IgD-negative memory B cell (primary cell): ENCODE measurements around the gene GRM4. TPM values are rescaled to one million over a fixed set of nuclear protein-coding genes. Genes with fewer than 3 reads are reported as not detected.

Experiments
- H3K27ac Mint-ChIP-seq, 3 donors: one replicate each; pipeline ENCODE4 v1.8.0; 2020 to 2022; ENCODE audit warnings: mild to moderate bottlenecking in 3 of 3, mixed read lengths in 3 of 3, moderate library complexity in 1 of 3
- H3K27me3 Mint-ChIP-seq: one replicate; pipeline ENCODE4 v1.8.0; 2021; ENCODE audit warnings: mixed read lengths
- H3K36me3 Mint-ChIP-seq: one replicate; pipeline ENCODE4 v1.8.0; 2020; ENCODE audit warnings: mild to moderate bottlenecking, mixed read lengths
- H3K4me1 Mint-ChIP-seq, 3 donors: one replicate each; pipeline ENCODE4 v1.8.0; 2020 to 2022; ENCODE audit warnings: mixed read lengths in 3 of 3, mild to moderate bottlenecking in 1 of 3
- H3K4me3 Mint-ChIP-seq, 4 donors: one replicate each; pipeline ENCODE4 v1.8.0; 2020 to 2022; ENCODE audit warnings: mild to moderate bottlenecking in 4 of 4, mixed read lengths in 4 of 4, moderate library complexity in 3 of 4
- H3K9me3 Mint-ChIP-seq, 3 donors: one replicate each; pipeline ENCODE4 v1.8.0; 2020 to 2021; ENCODE audit warnings: mixed read lengths in 3 of 3, mild to moderate bottlenecking in 1 of 3
- polyA plus RNA-seq: library from polyadenylated mRNA; unstranded; fragments of 300-500 nt; fragmentation: Illumina TruSeq; gene quantifications from one replicate; pipeline ENCODE4 v1.2.3, GENCODE V29; 2021

Gene GRM4
- polyA plus RNA-seq, 1 donor from 2014 or later: not detected

DNA sequence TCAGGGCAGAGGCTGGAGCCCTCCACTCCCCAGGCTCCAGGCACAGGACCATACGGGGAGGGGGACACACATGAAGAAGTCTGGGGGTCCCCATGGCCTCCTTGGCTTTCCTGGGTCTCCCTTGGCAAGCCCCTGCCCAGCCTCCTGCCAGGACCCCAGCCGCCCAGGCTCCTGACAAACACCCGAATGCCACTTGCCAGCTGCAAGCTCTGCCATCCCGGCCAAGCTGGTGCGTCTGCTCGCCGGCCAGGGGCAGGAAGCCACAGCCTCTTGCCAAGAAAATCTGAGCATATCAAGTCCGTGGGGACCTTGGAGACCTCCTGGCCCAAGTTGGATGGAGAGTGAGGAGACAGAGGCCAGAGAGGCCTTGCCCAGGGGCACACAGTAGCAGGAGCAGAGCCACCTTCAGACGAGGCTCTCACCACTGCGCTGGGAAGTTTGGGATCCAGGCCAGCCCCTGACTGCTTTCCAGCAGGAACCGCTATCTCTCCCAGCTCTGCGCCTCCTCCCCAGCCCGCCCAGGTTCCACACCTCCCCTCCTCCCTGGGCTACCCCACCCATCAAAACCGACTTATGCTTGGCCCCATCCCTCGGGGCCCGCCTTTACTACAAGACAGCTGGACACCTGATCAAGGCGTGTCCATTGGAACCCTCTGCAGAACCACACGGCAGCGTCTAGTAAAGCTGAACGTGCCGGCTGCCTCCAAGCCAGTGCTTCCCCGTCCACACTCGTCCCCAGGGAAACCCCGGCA lies 80.2 kb downstream of the GRM4 start:
- peaks cover 13% of the 10 kb centered on the region for H3K27me3 Mint-ChIP-seq
- H3K36me3 Mint-ChIP-seq: no peaks in the 10 kb centered on the region

DNA sequence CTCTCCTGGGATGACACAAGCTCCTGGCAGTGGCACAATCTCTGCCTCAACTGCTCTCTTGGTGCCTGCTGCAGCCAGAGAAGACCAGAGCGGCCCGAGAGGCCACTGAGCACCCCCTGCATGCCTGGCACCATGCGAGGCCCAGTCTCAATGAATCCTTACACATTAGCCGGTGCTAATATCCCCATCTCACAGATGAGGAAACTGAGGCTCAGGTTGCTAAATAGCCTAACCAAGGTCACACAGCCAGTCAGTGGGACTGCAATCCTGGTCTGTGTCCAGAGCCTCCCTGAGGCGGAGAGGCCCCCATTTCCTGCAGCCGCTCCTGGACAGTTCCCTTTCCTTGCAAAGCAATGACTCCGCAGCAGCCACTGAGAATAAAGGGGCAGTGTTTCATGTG lies 81.2 kb downstream of the GRM4 start:
- Mint-ChIP-seq H3K9me3 (no peaks in the 10 kb centered on the region), H3K27ac (no peak overlapping the region), H3K27me3 (peaks cover 17% of the 10 kb centered on the region), H3K4me3 (no peak overlapping the region), H3K4me1 (no peaks in the 10 kb centered on the region), H3K36me3 (no peaks in the 10 kb centered on the region)

More for the DNA sequence above, 80.2 kb downstream of the GRM4 start:
- no peaks in the 10 kb centered on the region for H3K4me1 Mint-ChIP-seq
- H3K9me3 Mint-ChIP-seq: no peaks in the 10 kb centered on the region
- no peak overlapping the region for H3K4me3 Mint-ChIP-seq
- no peak overlapping the region for H3K27ac Mint-ChIP-seq

DNA sequence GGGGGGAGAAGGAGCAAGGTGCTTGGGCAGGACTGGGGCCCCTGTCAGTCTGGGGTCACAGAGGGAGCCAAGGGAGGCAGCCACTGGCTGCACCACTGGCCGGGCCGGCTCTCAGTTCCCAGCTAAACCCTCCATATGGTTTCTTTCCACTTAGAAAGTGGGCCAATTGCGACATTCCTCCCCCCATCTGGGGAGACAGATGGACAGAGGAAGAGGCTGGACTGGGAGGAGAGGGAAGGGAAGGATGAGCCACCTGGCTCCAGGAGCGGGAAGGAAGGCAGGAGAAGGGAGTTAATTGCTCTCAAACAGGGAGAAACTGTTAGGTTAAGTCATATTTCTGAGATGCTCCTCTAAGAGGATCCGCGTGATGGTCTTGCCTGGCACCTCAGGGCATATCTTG lies 82.2 kb downstream of the GRM4 start:
- H3K9me3 Mint-ChIP-seq: no peaks in the 10 kb centered on the region
- H3K4me3 Mint-ChIP-seq: no peak overlapping the region
- H3K27ac Mint-ChIP-seq: peak overlapping the region in 1 of 3 donors; percentile 39
- H3K36me3 Mint-ChIP-seq: no peaks in the 10 kb centered on the region
- peaks cover 17% of the 10 kb centered on the region for H3K27me3 Mint-ChIP-seq
- H3K4me1 Mint-ChIP-seq: no peaks in the 10 kb centered on the region

DNA sequence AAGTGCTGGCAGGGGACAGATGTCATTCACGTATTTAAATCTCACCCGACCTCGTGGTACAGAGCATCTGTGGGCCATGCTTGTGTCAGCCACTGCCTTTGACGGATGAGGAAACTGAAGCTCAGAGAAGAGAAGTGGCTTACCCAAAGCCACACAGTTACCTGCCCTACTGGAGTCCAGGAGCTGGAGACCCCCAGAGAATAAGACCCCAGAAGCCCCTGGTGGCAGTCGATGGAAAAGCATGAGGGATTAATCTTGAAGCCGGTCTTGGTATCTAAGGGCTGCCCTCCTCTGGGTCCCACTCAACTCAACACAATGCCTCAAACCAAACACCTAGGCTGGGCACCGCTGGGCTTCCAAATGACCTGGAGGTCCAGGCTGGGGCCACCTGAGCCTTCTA lies 83.1 kb downstream of the GRM4 start:
- Mint-ChIP-seq H3K9me3 (no peaks in the 10 kb centered on the region), H3K27me3 (peaks cover 17% of the 10 kb centered on the region)

DNA sequence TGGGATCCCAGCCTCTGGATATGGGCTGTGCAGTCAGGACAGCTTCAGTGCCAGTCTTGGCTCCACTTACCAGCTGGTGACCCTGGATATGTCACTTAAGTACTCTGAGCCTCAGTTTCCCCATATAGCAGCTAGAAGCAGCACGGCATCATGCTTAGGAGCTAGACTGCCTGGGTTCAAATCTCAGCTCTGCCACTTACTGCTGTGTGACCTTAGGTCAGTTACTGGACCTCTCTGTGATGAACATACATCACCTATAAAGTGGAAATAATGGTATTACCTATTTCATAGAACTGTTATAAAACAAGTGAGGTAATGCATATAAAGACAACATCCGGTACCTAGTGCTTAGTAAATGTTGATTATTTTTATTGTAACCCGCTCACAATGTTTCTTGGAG lies 83.7 kb downstream of the GRM4 start:
- Mint-ChIP-seq H3K27me3 (peaks cover 17% of the 10 kb centered on the region), H3K36me3 (no peaks in the 10 kb centered on the region), H3K4me1 (no peaks in the 10 kb centered on the region), H3K9me3 (peaks cover 0 to 1% (median 0%) of the 10 kb centered on the region in 3 donors), H3K27ac (no peak overlapping the region), H3K4me3 (no peak overlapping the region)

More for the DNA sequence above, 83.1 kb downstream of the GRM4 start:
- Mint-ChIP-seq H3K4me3 (no peak overlapping the region), H3K27ac (no peak overlapping the region), H3K36me3 (no peaks in the 10 kb centered on the region), H3K4me1 (no peaks in the 10 kb centered on the region)

DNA sequence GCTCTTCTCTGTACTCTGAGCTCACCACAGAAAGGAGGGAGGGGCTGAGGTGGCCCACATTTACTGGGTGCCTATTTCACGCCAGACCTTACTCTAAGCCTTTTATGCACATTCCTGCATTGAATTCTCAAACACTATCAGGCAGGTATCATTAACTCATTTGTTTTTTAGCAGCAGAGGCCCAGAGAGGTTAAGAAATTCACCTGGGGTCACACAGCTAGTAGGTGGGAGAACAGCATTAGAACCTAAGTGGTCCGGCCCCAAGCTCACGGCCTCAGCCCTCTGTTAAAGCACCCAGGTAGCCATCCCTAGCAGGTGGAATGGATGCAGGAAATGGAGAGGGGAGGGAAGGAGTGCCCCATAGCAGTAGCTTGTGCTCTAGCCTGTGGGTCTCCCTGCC lies 84.5 kb downstream of the GRM4 start:
- Mint-ChIP-seq H3K4me3 (no peak overlapping the region), H3K27ac (no peak overlapping the region), H3K4me1 (no peaks in the 10 kb centered on the region), H3K36me3 (no peaks in the 10 kb centered on the region), H3K9me3 (peaks cover 0 to 1% (median 0%) of the 10 kb centered on the region in 3 donors), H3K27me3 (peaks cover 17% of the 10 kb centered on the region)

DNA sequence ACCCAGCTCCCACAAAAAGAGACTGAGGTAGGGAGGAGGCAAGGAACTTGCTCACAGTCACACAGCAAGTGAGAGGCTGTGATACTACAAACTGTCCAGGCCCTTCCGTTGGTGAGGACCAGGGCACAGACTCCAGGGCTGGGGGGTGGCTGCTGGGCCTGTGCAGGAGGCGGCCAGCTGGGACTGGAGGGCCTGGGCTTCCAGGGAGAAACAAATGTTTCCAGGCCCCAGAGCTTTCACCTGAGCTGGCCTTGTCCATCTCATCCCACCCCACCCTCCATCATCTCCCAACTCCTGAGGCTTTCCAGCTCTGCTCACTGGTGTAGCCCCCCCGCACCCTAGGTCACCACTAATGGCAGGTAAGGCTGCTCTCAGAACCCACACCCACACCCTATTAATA lies 86.0 kb downstream of the GRM4 start:
- Mint-ChIP-seq H3K36me3 (no peaks in the 10 kb centered on the region), H3K27me3 (peaks cover 12% of the 10 kb centered on the region), H3K9me3 (peaks cover 0 to 1% (median 0%) of the 10 kb centered on the region in 3 donors), H3K4me3 (no peak overlapping the region), H3K4me1 (peaks cover 0 to 4% (median 4%) of the 10 kb centered on the region in 3 donors), H3K27ac (no peak overlapping the region)

DNA sequence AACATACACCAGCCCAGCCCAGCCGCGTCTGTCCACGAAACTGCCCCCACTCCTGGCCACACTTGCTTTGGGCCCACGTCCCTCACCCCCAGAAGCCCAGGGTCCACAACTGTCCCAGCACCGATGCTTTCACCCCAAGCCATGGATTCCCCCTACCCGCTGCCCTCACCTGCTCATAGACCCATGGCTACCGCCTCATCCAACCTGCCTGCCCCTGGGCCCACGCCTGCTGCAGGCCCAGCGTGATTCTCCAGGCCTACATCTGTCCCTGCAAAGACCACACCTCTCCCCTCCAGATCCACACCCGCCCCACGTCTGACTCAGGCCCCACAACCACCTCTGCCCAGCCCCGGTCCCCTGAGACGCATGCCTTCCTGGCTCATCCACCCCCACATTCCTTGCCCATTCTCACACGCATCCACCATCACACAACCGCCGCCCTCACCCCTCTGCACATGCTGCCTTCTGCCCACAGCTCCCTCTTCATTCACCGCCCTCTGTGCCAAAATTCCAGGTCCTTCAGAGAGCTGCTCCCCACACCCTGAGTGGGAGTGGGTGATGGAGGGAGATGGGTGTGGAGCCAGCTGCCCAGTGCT lies 86.7 kb downstream of the GRM4 start:
- Mint-ChIP-seq H3K27me3 (peaks cover 11% of the 10 kb centered on the region), H3K4me3 (no peak overlapping the region), H3K9me3 (peaks cover 0 to 1% (median 0%) of the 10 kb centered on the region in 3 donors), H3K36me3 (no peaks in the 10 kb centered on the region), H3K4me1 (peaks cover 0 to 4% (median 4%) of the 10 kb centered on the region in 3 donors), H3K27ac (no peak overlapping the region)

DNA sequence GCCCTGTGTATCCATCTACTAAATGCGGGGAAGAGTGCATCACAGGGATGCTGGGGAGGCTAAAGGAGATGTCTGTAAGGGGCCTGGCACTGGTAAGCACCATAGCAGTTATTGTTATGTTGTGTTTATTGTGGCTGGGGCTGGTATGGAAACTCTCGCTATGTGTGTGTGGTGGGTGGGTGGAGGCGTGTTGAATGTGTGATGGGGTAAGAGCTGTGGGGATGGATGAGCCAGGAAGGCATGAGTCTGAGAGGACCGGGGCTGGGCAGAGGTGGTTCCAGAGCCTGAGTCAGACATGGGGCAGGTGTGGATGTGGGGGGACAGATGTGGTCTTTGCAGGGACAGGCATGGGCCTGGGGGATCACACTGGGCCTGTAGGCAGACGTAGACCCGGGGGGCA lies 88.1 kb downstream of the GRM4 start:
- Mint-ChIP-seq H3K27ac (no peak overlapping the region), H3K27me3 (peaks cover 6% of the 10 kb centered on the region), H3K36me3 (no peaks in the 10 kb centered on the region), H3K4me1 (peaks cover 0 to 4% (median 4%) of the 10 kb centered on the region in 3 donors), H3K9me3 (peaks cover 0 to 1% (median 0%) of the 10 kb centered on the region in 3 donors), H3K4me3 (no peak overlapping the region)

DNA sequence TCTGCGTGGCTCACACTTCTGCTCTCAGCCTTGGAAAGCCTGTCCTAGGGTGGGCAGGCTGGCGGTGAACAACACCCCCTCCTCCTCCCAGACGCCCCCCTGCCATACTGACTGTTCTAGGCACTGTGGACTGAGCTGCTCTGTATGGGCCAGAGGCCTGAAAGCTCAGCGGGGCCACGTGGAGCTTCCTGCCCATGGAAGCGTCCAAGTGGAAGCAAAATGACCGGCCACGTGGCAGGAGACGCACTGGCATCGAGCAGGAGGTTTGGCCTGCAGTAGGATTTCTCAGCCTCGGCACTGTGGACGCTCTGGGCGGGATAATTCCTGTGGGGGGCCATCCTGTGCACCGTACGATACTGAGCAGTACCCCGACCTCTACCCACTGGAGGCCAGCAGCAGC lies 88.7 kb downstream of the GRM4 start:
- peaks cover 5% of the 10 kb centered on the region for H3K27me3 Mint-ChIP-seq
- H3K4me3 Mint-ChIP-seq: no peak overlapping the region
- H3K4me1 Mint-ChIP-seq: peaks cover 0 to 4% (median 4%) of the 10 kb centered on the region in 3 donors
- H3K9me3 Mint-ChIP-seq: peaks cover 0 to 1% (median 0%) of the 10 kb centered on the region in 3 donors
- H3K36me3 Mint-ChIP-seq: no peaks in the 10 kb centered on the region
- H3K27ac Mint-ChIP-seq: no peak overlapping the region

DNA sequence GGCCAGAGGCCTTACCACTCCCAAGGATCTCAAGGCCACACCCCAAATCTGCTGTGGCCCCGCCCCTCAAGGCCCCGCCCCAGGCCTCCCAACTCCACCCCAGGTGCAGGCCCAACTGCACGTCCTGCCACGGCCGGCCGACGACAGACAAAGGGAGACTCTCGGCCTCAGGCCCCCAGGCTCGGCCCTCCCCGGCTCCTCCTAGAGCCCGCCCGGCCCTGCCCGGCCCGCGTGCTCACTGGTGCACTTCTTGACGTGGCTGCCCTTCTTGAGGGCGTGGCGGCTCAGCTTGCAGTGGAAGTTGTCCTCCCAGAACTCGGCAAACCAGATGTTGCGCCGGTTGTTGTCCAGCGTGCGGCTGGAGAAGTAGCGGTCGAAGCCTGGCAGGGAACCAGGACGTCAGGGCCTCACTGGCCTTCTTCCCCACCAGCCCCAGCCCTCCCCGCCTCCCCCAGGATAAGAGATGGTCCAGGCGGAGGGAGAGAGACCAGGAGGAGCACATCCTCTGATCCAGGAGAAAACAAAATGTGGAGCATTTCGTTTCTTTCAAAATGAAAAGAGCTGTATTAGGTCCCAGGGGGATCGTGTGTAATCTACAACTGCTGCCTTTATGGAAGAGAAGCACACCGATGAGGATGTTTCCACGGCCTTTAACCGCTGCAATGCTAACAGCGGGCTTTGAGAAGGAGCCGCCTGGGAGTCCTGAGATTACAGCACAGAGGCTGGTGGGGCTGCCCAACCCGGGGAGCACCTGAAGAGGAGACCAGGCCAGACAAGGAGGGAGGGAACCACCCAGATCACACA lies 89.4 kb downstream of the GRM4 start:
- H3K27me3 Mint-ChIP-seq: peaks cover 5% of the 10 kb centered on the region
- H3K4me3 Mint-ChIP-seq: no peak overlapping the region
- H3K27ac Mint-ChIP-seq: no peak overlapping the region
- H3K36me3 Mint-ChIP-seq: no peaks in the 10 kb centered on the region
- peaks cover 0 to 1% (median 0%) of the 10 kb centered on the region in 3 donors for H3K9me3 Mint-ChIP-seq
- H3K4me1 Mint-ChIP-seq: peaks cover 0 to 4% (median 4%) of the 10 kb centered on the region in 3 donors

DNA sequence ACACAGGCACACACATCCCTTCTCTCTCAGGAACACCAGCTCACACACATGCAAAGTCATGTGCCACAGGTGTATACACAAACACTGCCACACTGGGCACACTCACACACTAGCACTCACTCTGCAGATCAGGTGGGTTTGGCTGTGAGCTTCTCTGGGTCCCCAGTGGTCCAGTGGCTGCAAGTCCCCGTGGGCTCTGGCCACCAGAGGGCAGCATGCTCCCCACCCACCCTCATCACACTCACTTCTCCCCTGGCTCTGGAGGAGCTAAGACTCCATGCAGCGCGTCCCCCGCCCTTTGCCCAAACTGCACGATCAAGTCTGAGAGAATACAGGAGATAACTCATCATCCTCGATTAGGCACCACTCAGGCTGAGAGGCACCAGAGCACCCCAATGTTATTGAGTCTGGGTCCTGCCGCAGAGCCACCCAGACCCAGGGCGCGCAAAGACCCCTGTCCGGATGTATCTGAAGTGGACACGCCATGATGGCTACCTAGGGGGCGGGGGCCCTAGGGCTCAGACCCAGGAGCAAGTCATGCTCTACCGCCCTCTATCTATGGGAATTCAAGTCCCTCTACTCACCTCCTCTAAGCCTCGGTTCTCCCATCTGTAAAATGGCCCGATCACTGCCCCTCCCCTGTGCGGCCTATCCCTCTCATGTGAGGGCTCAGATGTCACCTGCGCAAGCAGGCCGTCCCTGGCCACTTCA lies 90.5 kb downstream of the GRM4 start:
- Mint-ChIP-seq H3K36me3 (no peaks in the 10 kb centered on the region), H3K27me3 (peaks cover 5% of the 10 kb centered on the region), H3K9me3 (peaks cover 0 to 1% (median 0%) of the 10 kb centered on the region in 3 donors), H3K4me3 (no peak overlapping the region), H3K27ac (no peak overlapping the region), H3K4me1 (peaks cover 0 to 4% (median 4%) of the 10 kb centered on the region in 3 donors)

DNA sequence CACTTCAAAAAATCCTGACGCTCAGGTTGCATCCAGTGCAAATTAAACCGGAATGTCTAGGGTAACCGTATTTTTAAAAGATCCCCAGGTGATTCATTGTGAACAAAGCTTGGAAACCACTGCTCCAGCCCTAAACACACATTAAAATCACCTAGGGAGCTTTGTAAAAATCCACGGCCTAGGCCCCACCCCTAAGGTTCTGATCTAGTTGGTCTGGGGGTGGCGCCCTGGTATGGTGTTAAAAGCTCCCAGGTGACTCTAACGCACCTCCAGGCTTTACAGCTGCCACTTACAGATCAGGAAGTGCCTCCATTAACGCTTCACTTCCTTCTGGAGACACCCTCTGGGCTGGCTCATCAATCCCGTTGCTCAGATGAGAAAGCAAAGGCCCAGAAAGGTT lies 92.2 kb downstream of the GRM4 start:
- Mint-ChIP-seq H3K4me3 (no peak overlapping the region), H3K4me1 (peaks cover 0 to 4% (median 4%) of the 10 kb centered on the region in 3 donors), H3K9me3 (peaks cover 0 to 5% (median 1%) of the 10 kb centered on the region in 3 donors), H3K27me3 (no peaks in the 10 kb centered on the region), H3K27ac (no peak overlapping the region), H3K36me3 (peaks cover under 1% of the 10 kb centered on the region)

DNA sequence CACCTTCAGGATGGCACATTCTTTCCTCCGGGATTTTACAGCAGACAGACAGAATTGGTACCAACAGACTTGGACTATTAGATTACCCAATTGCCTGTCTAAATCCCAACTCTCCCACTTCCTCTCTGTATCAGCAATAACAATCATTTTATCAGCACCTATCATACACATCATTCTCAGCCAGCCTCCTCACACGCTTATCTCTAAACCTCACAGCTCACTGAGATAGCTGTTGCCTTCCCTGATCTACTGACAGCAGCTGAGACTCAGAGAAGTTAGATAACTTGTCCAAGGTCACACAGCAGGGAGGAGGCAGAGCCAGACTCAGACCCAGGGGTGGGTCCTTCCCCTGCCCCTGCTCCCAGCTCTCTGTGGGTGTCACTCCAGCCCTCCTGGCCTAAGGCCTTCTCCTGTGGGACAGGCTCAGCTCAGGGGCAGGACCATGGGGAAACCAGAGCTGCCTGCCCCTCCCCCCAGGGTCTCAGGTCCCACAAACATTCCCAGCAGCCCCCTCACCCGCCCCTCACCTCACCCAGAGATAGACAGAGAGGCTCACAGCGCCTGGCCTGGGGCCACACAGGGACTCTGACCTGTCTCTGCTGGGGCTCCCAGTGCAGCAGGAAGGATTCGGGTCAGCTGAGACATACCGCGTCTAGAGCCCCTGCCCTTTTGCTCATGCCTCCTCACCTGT lies 92.8 kb downstream of the GRM4 start:
- peak overlapping the region in 1 of 3 donors; percentile 12 for H3K27ac Mint-ChIP-seq
- no peaks in the 10 kb centered on the region for H3K27me3 Mint-ChIP-seq
- H3K4me3 Mint-ChIP-seq: no peak overlapping the region
- H3K4me1 Mint-ChIP-seq: peaks cover 0 to 4% (median 4%) of the 10 kb centered on the region in 3 donors
- H3K36me3 Mint-ChIP-seq: peaks cover 2% of the 10 kb centered on the region
- peaks cover 0 to 5% (median 3%) of the 10 kb centered on the region in 3 donors for H3K9me3 Mint-ChIP-seq
